HepG2 (cell line): ENCODE measurements around the gene FANK1. TPM values are rescaled to one million over a fixed set of nuclear protein-coding genes. Genes with fewer than 3 reads are reported as not detected.

Source experiments
- FOSL2 ChIP-seq: sonication (generic); formaldehyde crosslinking; IDR thresholded peaks from 2 replicates; pipeline ENCODE4 v1.4.0; 2020; ENCODE audit warnings: missing genetic modification reagents
- FOXA1 ChIP-seq, 2 experiments: fragments of 450-650 bp in 1 of 2; sonication (generic) in 1 of 2; formaldehyde crosslinking in 1 of 2; IDR thresholded peaks; 2 replicates each; pipeline versions ENCODE4 v1.4.0 to v1.6.1; 2016 to 2020; ENCODE audit warnings: missing genetic modification reagents in 1 of 2
- FOXA3 ChIP-seq: IDR thresholded peaks from 2 replicates; pipeline ENCODE4 v1.6.1; 2016; ENCODE audit warnings: missing genetic modification reagents, missing compliant biosample characterization
- FOXJ3 ChIP-seq: sonication (generic); formaldehyde crosslinking; IDR thresholded peaks from 2 replicates; pipeline ENCODE4 v1.4.0; 2020; ENCODE audit warnings: missing genetic modification reagents, mild to moderate bottlenecking, borderline replicate concordance
- FOXO1 ChIP-seq: sonication (generic); formaldehyde crosslinking; IDR thresholded peaks from 2 replicates; pipeline ENCODE4 v1.4.0; 2020; ENCODE audit warnings: missing genetic modification reagents
- HMG20B ChIP-seq: conservative IDR thresholded peaks from 2 replicates; pipeline ENCODE4 v1.6.1; 2016; ENCODE audit warnings: missing genetic modification reagents, missing compliant biosample characterization
- HNRNPUL1 ChIP-seq: fragments of 200-400 bp; formaldehyde crosslinking; IDR thresholded peaks from 2 replicates; pipeline ENCODE4 v1.6.1; 2017; ENCODE audit warnings: low read depth, mild to moderate bottlenecking, low read length, moderate library complexity
- NR2F2 ChIP-seq: IDR thresholded peaks from 2 replicates; pipeline ENCODE4 v1.6.1; 2012; ENCODE audit warnings: low read depth, inconsistent platforms, borderline replicate concordance
- PITX1 ChIP-seq: sonication (generic); formaldehyde crosslinking; IDR thresholded peaks from 2 replicates; pipeline ENCODE4 v1.5.1; 2020; ENCODE audit warnings: mild to moderate bottlenecking, missing genetic modification reagents
- PLRG1 ChIP-seq: fragments of 450-650 bp; conservative IDR thresholded peaks from 2 replicates; pipeline ENCODE4 v1.6.1; 2016
- SOX6 ChIP-seq, 2 experiments: fragments of 450-650 bp in 1 of 2; sonication (generic) in 1 of 2; formaldehyde crosslinking in 1 of 2; IDR thresholded peaks; 2 replicates each; pipeline versions ENCODE4 v1.4.0 to v1.6.1; 2017 to 2020; ENCODE audit warnings: antibody characterized with exemption in 1 of 2, mild to moderate bottlenecking in 1 of 2, missing genetic modification reagents in 1 of 2
- TFE3 ChIP-seq: IDR thresholded peaks from 2 replicates; pipeline ENCODE4 v1.6.1; 2016
- U2AF1 ChIP-seq: fragments of 200-400 bp; formaldehyde crosslinking; optimal IDR thresholded peaks from 2 replicates; pipeline ENCODE3; 2017; ENCODE audit warnings: mild to moderate bottlenecking, low read depth, low read length
- ZGPAT ChIP-seq: IDR thresholded peaks from 2 replicates; pipeline ENCODE4 v1.6.1; 2016; ENCODE audit warnings: mild to moderate bottlenecking
- ZNF205 ChIP-seq: IDR thresholded peaks from 2 replicates; pipeline ENCODE4 v1.6.1; 2018; ENCODE audit warnings: missing biosample characterization, missing genetic modification reagents
- ZNF710 ChIP-seq: sonication (generic); formaldehyde crosslinking; IDR thresholded peaks from 2 replicates; pipeline ENCODE4 v1.5.0; 2020; ENCODE audit warnings: mild to moderate bottlenecking, missing genetic modification reagents, borderline replicate concordance
- ZZZ3 ChIP-seq: sonication (generic); formaldehyde crosslinking; IDR thresholded peaks from 2 replicates; pipeline ENCODE4 v1.4.0; 2020; ENCODE audit warnings: missing genetic modification reagents, mild to moderate bottlenecking, borderline replicate concordance
- polyA plus RNA-seq, 8 experiments: library from polyadenylated mRNA; depleted of rRNA in 3 of 8; stranded (reverse) in 7 of 8; unstranded in 1 of 8; fragments of >200 nt; fragmentation: Illumina TruSeq in 4 of 8; extraction: Trizol in 4 of 8; gene quantifications; 2 replicates each; pipeline versions ENCODE4 v1.2.1 to v1.2.3, GENCODE V29; 2011 to 2016; ENCODE audit warnings: low read depth in 4 of 8, missing spikeins in 1 of 8, mixed read lengths in 1 of 8; ENCODE audit not compliant: insufficient read depth in 1 of 8
- total RNA-seq, 5 experiments: library from RNA; depleted of rRNA; stranded (reverse); fragments of >200 nt; fragmentation: Illumina TruSeq; extraction: Trizol; gene quantifications; 2 replicates each; pipeline ENCODE4 v1.2.3, GENCODE V29; 2016; ENCODE audit warnings: low read depth in 1 of 5
- TF ChIP-seq, protein P1 (sequence below): sonication (generic); formaldehyde crosslinking; conservative IDR thresholded peaks from 2 replicates; pipeline ENCODE4 v1.5.0; 2020; ENCODE audit warnings: missing genetic modification reagents
- TF ChIP-seq, protein P2 (sequence below): sonication (generic); formaldehyde crosslinking; IDR thresholded peaks from 2 replicates; pipeline ENCODE4 v1.4.0; 2020; ENCODE audit warnings: missing genetic modification reagents, borderline replicate concordance

FANK1 gene
- total and polyA plus RNA-seq, 2 of the 13 experiments (the other 11 are each of a cell fraction or from before 2014, with no cell fraction given) = 0.22 TPM; not detected in 1

GRCh38 chr10:125911990-125912389, 15.6 kb downstream of the FANK1 start (continued):
- TF ChIP-seq ZZZ3 (CRISPR knock-in tag) (no peak), FOXA1 (IDR thresholded peaks at IDR 0.05) (0 out of 2 replicates have a peak, but pooled peaks have one; percentile 10), FOXA1 (CRISPR knock-in tag; IDR thresholded peaks at IDR 0.05) (peak; percentile 95), NR2F2 (peak; percentile 87), FOXO1 (peak; percentile 77; the same call in 1 of the 2 replicates), FOSL2 (peak; percentile 87), TFE3 (CRISPR knock-in tag) (peak; percentile 72; the same call in 1 of the 2 replicates), ZNF710 (CRISPR knock-in tag) (no peak), ZGPAT (CRISPR knock-in tag) (peak; percentile 74; the same call in 1 of the 2 replicates), FOXJ3 (CRISPR knock-in tag) (peak; percentile 89), HMG20B (CRISPR knock-in tag) (peak; percentile 95), ZNF205 (CRISPR knock-in tag) (0 out of 2 replicates have a peak, but pooled peaks have one; percentile 63), U2AF1 (no peak), HNRNPUL1 (no peak), SOX6 (IDR thresholded peaks at IDR 0.05) (no peak), SOX6 (CRISPR knock-in tag; IDR thresholded peaks at IDR 0.05) (peak; percentile 83), FOXA3 (CRISPR knock-in tag) (peak; percentile 97), PLRG1 (no peak), PITX1 (CRISPR knock-in tag) (peak; percentile 82; the same call in 1 of the 2 replicates)
- TF ChIP-seq, protein P1, sequence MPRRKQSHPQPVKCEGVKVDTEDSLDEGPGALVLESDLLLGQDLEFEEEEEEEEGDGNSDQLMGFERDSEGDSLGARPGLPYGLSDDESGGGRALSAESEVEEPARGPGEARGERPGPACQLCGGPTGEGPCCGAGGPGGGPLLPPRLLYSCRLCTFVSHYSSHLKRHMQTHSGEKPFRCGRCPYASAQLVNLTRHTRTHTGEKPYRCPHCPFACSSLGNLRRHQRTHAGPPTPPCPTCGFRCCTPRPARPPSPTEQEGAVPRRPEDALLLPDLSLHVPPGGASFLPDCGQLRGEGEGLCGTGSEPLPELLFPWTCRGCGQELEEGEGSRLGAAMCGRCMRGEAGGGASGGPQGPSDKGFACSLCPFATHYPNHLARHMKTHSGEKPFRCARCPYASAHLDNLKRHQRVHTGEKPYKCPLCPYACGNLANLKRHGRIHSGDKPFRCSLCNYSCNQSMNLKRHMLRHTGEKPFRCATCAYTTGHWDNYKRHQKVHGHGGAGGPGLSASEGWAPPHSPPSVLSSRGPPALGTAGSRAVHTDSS = no peak
- TF ChIP-seq, protein P2, sequence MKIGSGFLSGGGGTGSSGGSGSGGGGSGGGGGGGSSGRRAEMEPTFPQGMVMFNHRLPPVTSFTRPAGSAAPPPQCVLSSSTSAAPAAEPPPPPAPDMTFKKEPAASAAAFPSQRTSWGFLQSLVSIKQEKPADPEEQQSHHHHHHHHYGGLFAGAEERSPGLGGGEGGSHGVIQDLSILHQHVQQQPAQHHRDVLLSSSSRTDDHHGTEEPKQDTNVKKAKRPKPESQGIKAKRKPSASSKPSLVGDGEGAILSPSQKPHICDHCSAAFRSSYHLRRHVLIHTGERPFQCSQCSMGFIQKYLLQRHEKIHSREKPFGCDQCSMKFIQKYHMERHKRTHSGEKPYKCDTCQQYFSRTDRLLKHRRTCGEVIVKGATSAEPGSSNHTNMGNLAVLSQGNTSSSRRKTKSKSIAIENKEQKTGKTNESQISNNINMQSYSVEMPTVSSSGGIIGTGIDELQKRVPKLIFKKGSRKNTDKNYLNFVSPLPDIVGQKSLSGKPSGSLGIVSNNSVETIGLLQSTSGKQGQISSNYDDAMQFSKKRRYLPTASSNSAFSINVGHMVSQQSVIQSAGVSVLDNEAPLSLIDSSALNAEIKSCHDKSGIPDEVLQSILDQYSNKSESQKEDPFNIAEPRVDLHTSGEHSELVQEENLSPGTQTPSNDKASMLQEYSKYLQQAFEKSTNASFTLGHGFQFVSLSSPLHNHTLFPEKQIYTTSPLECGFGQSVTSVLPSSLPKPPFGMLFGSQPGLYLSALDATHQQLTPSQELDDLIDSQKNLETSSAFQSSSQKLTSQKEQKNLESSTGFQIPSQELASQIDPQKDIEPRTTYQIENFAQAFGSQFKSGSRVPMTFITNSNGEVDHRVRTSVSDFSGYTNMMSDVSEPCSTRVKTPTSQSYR = peak; percentile 29; the same call in 1 of the 2 replicates
